WTC11 (cell line): ENCODE results near the gene KLHL8. TPM values are rescaled to one million over a fixed set of nuclear protein-coding genes. Genes with fewer than 3 reads are reported as not detected.

Experiments
- ATAC-seq: fragments of 200-7000 bp; cut with Tn5 transposase; 2 replicates; pipeline ENCODE4 v1.10.0; 2021; ENCODE audit warnings: mild to moderate bottlenecking, moderate library complexity
- CTCF ChIA-PET: fragments of 300-600 bp; sonication (Branson Sonifier 250); formaldehyde crosslinking; loops from one replicate; lab custom pipeline; 2021; ENCODE audit warnings: antibody characterized with exemption; lab: Charles Lee
- POLR2A ChIA-PET: fragments of 350-600 bp; sonication (Branson Sonifier 250); formaldehyde crosslinking; loops from one replicate; lab custom pipeline; 2021; ENCODE audit warnings: antibody characterized with exemption; lab: Charles Lee
- DNase-seq: peaks from one replicate; pipeline ENCODE4 v3.0.0; 2021; ENCODE audit warnings: low spot score
- H3K27ac Mint-ChIP-seq: 2 replicates; pipeline ENCODE4 v1.8.0; 2021; ENCODE audit warnings: mixed read lengths
- H3K27me3 Mint-ChIP-seq: 2 replicates; pipeline ENCODE4 v1.8.0; 2021; ENCODE audit warnings: low read depth, mild to moderate bottlenecking, moderate library complexity, mixed read lengths
- H3K36me3 Mint-ChIP-seq: 2 replicates; pipeline ENCODE4 v1.8.0; 2021; ENCODE audit warnings: mixed read lengths
- H3K4me1 Mint-ChIP-seq: 2 replicates; pipeline ENCODE4 v1.8.0; 2022; ENCODE audit warnings: mixed read lengths
- H3K4me3 Mint-ChIP-seq: 2 replicates; pipeline ENCODE4 v1.8.0; 2021; ENCODE audit warnings: mild to moderate bottlenecking, moderate library complexity, mixed read lengths
- H3K9me3 Mint-ChIP-seq: 2 replicates; pipeline ENCODE4 v1.8.0; 2021; ENCODE audit warnings: mixed read lengths
- CREM ChIP-seq: sonication (generic); formaldehyde crosslinking; IDR thresholded peaks from 2 replicates; pipeline ENCODE4 v1.8.1; 2022; ENCODE audit warnings: mild to moderate bottlenecking, missing genetic modification reagents, moderate library complexity
- ELF4 ChIP-seq: sonication (generic); formaldehyde crosslinking; IDR thresholded peaks from 2 replicates; pipeline ENCODE4 v1.8.1; 2022; ENCODE audit warnings: low read depth, mild to moderate bottlenecking, moderate library complexity, missing genetic modification reagents
- IRF2 ChIP-seq: sonication (generic); formaldehyde crosslinking; IDR thresholded peaks from 2 replicates; pipeline ENCODE4 v1.8.0; 2022; ENCODE audit warnings: low read depth, missing genetic modification reagents, borderline replicate concordance
- MLX ChIP-seq: sonication (generic); formaldehyde crosslinking; IDR thresholded peaks from 2 replicates; pipeline ENCODE4 v1.8.1; 2023; ENCODE audit warnings: mild to moderate bottlenecking, missing genetic modification reagents, moderate library complexity
- MXD4 ChIP-seq: fragments of 250-450 bp; sonication (Bioruptor Pico); IDR thresholded peaks from 2 replicates; pipeline ENCODE4 v1.8.0; 2021; ENCODE audit warnings: mild to moderate bottlenecking, moderate library complexity, borderline replicate concordance
- MYBL2 ChIP-seq: sonication (generic); formaldehyde crosslinking; IDR thresholded peaks from 2 replicates; pipeline ENCODE4 v1.8.1; 2023; ENCODE audit warnings: mild to moderate bottlenecking, moderate library complexity, missing genetic modification reagents
- NR1H2 ChIP-seq: sonication (generic); formaldehyde crosslinking; IDR thresholded peaks from 2 replicates; pipeline ENCODE4 v1.9.0; 2021; ENCODE audit warnings: mild to moderate bottlenecking, moderate library complexity, missing genetic modification reagents
- OVOL2 ChIP-seq: fragments of 250-450 bp; sonication (Bioruptor Pico); IDR thresholded peaks from 2 replicates; pipeline ENCODE4 v1.9.0; 2021; ENCODE audit warnings: mild to moderate bottlenecking, borderline replicate concordance
- SMAD4 ChIP-seq: sonication (generic); formaldehyde crosslinking; IDR thresholded peaks from 2 replicates; pipeline ENCODE4 v1.8.0; 2022; ENCODE audit warnings: mild to moderate bottlenecking, missing genetic modification reagents
- SOX15 ChIP-seq: fragments of 250-450 bp; sonication (Bioruptor Pico); IDR thresholded peaks from 2 replicates; pipeline ENCODE4 v1.9.0; 2021; ENCODE audit warnings: mild to moderate bottlenecking
- TP53 ChIP-seq: sonication (generic); formaldehyde crosslinking; IDR thresholded peaks from 2 replicates; pipeline ENCODE4 v1.8.1; 2023; ENCODE audit warnings: mild to moderate bottlenecking, missing genetic modification reagents
- ZNF232 ChIP-seq: sonication (generic); formaldehyde crosslinking; IDR thresholded peaks from 2 replicates; pipeline ENCODE4 v1.8.0; 2022; ENCODE audit warnings: mild to moderate bottlenecking, missing genetic modification reagents
- ZNF423 ChIP-seq: fragments of 250-450 bp; sonication (Bioruptor Pico); IDR thresholded peaks from 2 replicates; pipeline ENCODE4 v2.1.2; 2022; ENCODE audit warnings: mild to moderate bottlenecking, moderate library complexity
- ZNF671 ChIP-seq: fragments of 250-450 bp; sonication (Bioruptor Pico); IDR thresholded peaks from 2 replicates; pipeline ENCODE4 v1.8.0; 2021; ENCODE audit warnings: mild to moderate bottlenecking
- total RNA-seq: library from RNA; stranded (reverse); gene quantifications from 3 replicates; pipeline ENCODE4 v1.2.3, GENCODE V29; 2021
- TF ChIP-seq, protein P1 (sequence below): sonication (generic); formaldehyde crosslinking; IDR thresholded peaks from 2 replicates; pipeline ENCODE4 v1.8.1; 2022; ENCODE audit warnings: low read depth, missing genetic modification reagents, borderline replicate concordance
- TF ChIP-seq, protein P2 (sequence below): sonication (generic); formaldehyde crosslinking; IDR thresholded peaks from 2 replicates; pipeline ENCODE4 v1.8.1; 2023; ENCODE audit warnings: mild to moderate bottlenecking, missing genetic modification reagents
- TF ChIP-seq, protein P3 (sequence below): fragments of 250-450 bp; sonication (Bioruptor Pico); conservative IDR thresholded peaks from 2 replicates; pipeline ENCODE4 v1.9.0; 2021; ENCODE audit warnings: mild to moderate bottlenecking
- TF ChIP-seq, protein P4 (sequence below): fragments of 250-450 bp; sonication (Bioruptor Pico); IDR thresholded peaks from 2 replicates; pipeline ENCODE4 v1.9.0; 2021; ENCODE audit warnings: mild to moderate bottlenecking
- TF ChIP-seq, protein P5 (sequence below): sonication (generic); formaldehyde crosslinking; IDR thresholded peaks from 2 replicates; pipeline ENCODE4 v1.8.1; 2023; ENCODE audit warnings: mild to moderate bottlenecking, missing genetic modification reagents, moderate library complexity
- TF ChIP-seq, protein P6 (sequence below): fragments of 200-600 bp; IDR thresholded peaks from 2 replicates; pipeline ENCODE4 v1.8.0; 2022; ENCODE audit warnings: antibody characterized with exemption

The KLHL8 gene
- total RNA-seq, 1 experiment from 2014 or later, result 7.3 TPM

GRCh38 chr4:87152310-87153041, 67.9 kb downstream of the KLHL8 start (continued):
- TF ChIP-seq SMAD4 (CRISPR knock-in tag), result no peak
- TF ChIP-seq SOX15 (CRISPR knock-in tag), result no peak
- TF ChIP-seq, protein P1, sequence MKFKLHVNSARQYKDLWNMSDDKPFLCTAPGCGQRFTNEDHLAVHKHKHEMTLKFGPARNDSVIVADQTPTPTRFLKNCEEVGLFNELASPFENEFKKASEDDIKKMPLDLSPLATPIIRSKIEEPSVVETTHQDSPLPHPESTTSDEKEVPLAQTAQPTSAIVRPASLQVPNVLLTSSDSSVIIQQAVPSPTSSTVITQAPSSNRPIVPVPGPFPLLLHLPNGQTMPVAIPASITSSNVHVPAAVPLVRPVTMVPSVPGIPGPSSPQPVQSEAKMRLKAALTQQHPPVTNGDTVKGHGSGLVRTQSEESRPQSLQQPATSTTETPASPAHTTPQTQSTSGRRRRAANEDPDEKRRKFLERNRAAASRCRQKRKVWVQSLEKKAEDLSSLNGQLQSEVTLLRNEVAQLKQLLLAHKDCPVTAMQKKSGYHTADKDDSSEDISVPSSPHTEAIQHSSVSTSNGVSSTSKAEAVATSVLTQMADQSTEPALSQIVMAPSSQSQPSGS (CRISPR knock-in tag), result no peak
- TF ChIP-seq, all 79 proteins: peak for 0

GRCh38 chr4:87151730-87152129, 68.7 kb downstream of the KLHL8 start:
- Mint-ChIP-seq H3K9me3 (no peaks in the 10 kb centered on the region), H3K27me3 (no peaks in the 10 kb centered on the region), H3K27ac (no peak overlapping the region), H3K4me1 (peaks cover 12% of the 10 kb centered on the region), H3K4me3 (no peak overlapping the region), H3K36me3 (no peaks in the 10 kb centered on the region)
- ChIA-PET CTCF (interaction anchor here (0.9 to 2.7 kb wide), 9 partner anchors 14 to 793 kb away, joined by 3 to 16 read pairs (median 4); partner anchors contain the start of gene KLHL8), POLR2A (no interaction called here)
- no peak for ATAC-seq
- DNase-seq, result no peak
- TF ChIP-seq MLX (CRISPR knock-in tag) (no peak), ZNF423 (no peak), ELF4 (CRISPR knock-in tag) (no peak), CREM (CRISPR knock-in tag) (no peak), ZNF232 (CRISPR knock-in tag) (no peak), IRF2 (no peak), MYBL2 (no peak), ZNF671 (CRISPR knock-in tag) (no peak), NR1H2 (CRISPR knock-in tag) (no peak), TP53 (CRISPR knock-in tag) (no peak), MXD4 (CRISPR knock-in tag) (no peak), OVOL2 (CRISPR knock-in tag) (no peak)
- TF ChIP-seq, protein P2, sequence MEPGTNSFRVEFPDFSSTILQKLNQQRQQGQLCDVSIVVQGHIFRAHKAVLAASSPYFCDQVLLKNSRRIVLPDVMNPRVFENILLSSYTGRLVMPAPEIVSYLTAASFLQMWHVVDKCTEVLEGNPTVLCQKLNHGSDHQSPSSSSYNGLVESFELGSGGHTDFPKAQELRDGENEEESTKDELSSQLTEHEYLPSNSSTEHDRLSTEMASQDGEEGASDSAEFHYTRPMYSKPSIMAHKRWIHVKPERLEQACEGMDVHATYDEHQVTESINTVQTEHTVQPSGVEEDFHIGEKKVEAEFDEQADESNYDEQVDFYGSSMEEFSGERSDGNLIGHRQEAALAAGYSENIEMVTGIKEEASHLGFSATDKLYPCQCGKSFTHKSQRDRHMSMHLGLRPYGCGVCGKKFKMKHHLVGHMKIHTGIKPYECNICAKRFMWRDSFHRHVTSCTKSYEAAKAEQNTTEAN (CRISPR knock-in tag), result no peak
- TF ChIP-seq, protein P3, sequence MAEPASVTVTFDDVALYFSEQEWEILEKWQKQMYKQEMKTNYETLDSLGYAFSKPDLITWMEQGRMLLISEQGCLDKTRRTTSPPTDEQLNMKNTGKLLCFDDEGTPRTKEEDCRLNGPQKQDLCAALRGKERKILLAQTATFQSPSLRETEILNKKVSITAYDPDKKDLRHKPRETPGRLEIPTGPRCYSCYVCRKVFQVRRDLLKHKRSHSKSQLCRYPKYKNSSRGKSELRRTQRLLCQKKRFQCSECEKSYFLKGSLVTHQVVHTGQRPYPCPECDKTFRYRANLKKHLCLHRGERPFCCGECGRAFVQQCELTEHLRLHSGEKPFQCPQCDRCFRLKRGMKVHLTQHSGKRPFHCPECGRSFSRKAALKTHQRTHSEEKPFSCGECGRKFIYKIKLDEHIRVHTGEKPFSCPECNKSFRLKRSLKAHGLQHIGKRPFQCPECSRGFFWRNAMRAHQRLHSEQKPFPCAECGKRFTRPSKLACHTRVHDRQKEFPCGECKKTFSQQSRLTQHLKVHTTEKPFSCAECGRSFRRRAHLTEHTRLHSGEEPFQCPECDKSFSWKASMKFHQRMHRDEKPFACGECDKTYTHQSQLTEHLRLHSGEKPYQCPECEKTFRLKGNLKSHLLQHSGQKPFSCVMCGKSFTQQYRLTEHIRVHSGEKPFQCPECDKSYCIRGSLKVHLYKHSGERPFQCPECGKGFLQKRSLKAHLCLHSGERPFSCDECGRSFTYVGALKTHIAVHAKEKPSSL (CRISPR knock-in tag), result no peak
- TF ChIP-seq, protein P4, sequence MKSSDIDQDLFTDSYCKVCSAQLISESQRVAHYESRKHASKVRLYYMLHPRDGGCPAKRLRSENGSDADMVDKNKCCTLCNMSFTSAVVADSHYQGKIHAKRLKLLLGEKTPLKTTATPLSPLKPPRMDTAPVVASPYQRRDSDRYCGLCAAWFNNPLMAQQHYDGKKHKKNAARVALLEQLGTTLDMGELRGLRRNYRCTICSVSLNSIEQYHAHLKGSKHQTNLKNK (CRISPR knock-in tag), result no peak
- TF ChIP-seq, protein P5, sequence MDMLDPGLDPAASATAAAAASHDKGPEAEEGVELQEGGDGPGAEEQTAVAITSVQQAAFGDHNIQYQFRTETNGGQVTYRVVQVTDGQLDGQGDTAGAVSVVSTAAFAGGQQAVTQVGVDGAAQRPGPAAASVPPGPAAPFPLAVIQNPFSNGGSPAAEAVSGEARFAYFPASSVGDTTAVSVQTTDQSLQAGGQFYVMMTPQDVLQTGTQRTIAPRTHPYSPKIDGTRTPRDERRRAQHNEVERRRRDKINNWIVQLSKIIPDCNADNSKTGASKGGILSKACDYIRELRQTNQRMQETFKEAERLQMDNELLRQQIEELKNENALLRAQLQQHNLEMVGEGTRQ (CRISPR knock-in tag), result no peak
- TF ChIP-seq, protein P6, sequence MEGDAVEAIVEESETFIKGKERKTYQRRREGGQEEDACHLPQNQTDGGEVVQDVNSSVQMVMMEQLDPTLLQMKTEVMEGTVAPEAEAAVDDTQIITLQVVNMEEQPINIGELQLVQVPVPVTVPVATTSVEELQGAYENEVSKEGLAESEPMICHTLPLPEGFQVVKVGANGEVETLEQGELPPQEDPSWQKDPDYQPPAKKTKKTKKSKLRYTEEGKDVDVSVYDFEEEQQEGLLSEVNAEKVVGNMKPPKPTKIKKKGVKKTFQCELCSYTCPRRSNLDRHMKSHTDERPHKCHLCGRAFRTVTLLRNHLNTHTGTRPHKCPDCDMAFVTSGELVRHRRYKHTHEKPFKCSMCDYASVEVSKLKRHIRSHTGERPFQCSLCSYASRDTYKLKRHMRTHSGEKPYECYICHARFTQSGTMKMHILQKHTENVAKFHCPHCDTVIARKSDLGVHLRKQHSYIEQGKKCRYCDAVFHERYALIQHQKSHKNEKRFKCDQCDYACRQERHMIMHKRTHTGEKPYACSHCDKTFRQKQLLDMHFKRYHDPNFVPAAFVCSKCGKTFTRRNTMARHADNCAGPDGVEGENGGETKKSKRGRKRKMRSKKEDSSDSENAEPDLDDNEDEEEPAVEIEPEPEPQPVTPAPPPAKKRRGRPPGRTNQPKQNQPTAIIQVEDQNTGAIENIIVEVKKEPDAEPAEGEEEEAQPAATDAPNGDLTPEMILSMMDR, result no peak
